GM12801 (cell line): Measurements from ENCODE around the gene KMT2C.

Experiments used
- TF ChIP-seq, protein P1 (sequence below): IDR thresholded peaks from one replicate; pipeline ENCODE4 v1.5.1; 2011; ENCODE audit warnings: control low read depth; ENCODE audit not compliant: insufficient read length; ENCODE audit errors: extremely low read depth

Gene KMT2C

DNA sequence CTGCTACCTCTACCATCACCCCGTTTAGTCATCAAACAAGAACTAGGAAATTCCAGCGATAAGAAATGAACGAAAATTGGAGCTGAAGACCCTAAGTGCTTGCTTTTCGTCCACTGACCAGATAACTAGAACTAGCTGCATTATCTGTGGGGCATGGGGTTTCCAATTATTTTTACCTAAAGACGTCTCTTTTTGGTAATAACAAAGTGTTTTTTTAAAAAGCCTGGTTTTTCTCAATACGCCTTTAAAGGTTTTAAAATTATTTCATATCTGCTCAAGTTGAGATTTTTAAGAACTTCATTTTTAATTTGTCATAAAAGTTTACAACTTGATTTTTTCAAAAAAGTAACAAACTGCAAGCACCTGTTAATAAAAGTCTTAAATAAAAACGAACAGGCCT lies 306.1 kb downstream of the KMT2C start:
- TF ChIP-seq, protein P1, sequence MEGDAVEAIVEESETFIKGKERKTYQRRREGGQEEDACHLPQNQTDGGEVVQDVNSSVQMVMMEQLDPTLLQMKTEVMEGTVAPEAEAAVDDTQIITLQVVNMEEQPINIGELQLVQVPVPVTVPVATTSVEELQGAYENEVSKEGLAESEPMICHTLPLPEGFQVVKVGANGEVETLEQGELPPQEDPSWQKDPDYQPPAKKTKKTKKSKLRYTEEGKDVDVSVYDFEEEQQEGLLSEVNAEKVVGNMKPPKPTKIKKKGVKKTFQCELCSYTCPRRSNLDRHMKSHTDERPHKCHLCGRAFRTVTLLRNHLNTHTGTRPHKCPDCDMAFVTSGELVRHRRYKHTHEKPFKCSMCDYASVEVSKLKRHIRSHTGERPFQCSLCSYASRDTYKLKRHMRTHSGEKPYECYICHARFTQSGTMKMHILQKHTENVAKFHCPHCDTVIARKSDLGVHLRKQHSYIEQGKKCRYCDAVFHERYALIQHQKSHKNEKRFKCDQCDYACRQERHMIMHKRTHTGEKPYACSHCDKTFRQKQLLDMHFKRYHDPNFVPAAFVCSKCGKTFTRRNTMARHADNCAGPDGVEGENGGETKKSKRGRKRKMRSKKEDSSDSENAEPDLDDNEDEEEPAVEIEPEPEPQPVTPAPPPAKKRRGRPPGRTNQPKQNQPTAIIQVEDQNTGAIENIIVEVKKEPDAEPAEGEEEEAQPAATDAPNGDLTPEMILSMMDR = no peak

DNA sequence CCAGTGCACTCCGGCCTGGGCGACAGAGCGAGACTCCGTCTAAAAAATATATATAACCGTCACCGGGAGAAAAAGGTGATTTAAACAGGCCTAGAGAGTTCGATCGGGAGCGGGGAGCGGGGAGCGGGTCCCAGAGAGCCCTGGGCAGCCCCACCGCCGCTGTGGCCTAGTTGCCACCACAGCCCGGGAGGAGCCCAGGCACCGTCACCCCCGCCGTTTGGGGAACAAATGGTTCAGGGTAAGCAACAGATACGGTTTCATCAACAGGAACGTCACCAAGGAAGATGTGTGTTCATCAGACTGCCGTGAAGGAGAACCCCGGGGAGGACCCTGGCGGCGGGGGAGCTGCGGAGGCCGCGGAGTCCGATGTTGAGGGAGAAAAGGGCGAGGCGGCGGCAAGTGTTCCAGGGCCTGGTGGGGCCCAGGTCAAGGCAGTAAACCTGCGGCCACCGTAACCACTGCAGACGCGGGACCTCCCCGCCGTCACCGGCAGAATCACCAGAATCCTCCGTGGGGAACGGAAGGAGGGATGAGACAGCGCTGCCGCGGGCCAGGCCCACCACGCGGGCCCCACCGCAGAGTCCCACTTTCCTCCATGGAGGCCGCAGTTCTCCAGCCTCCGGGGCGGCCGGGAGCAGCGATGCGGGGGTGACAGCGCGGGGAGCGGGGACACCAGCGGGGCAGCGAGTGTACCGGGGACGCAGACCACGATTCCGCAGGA lies 306.9 kb downstream of the KMT2C start:
- TF ChIP-seq, protein P1 = no peak

DNA sequence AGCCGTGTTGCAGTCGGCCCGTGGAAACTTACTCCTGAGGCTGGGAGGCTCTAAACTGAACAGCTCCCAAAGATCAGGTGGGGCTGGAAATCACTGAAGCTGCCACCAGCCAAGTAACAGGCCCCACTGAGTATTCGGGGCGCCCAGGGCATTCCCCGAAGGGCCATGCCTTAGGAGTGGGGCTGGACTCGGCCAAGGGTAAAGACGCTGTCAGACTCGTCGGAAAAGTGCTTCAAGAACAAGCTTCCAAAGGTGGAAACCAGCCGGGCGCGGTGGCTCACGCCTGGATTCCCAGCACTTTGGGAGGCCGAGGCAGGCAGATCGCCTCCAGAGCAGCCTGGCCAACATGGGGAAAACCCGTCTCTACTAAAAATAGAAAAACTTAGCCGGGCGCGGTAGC lies 307.6 kb downstream of the KMT2C start:
- TF ChIP-seq, protein P1 = no peak

DNA sequence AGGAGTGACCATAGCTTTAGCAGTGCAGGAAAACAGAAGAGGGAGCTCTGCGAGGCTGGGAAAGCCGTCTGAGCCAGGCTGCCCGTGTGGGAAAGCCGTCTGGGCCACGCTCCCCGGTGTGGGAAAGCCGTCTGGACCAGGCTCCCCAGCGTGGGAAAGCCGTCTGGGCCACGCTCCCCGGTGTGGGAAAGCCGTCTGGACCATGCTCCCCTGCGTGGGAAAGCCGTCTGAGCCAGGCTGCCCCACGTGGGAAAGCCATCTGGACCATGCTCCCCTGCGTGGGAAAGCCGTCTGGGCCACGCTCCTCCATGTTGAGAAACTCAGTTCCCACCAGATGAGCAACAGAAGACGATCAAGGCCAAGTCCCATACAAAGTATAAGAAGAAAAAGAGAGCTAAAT lies 308.6 kb downstream of the KMT2C start:
- TF ChIP-seq, protein P1 = no peak

DNA sequence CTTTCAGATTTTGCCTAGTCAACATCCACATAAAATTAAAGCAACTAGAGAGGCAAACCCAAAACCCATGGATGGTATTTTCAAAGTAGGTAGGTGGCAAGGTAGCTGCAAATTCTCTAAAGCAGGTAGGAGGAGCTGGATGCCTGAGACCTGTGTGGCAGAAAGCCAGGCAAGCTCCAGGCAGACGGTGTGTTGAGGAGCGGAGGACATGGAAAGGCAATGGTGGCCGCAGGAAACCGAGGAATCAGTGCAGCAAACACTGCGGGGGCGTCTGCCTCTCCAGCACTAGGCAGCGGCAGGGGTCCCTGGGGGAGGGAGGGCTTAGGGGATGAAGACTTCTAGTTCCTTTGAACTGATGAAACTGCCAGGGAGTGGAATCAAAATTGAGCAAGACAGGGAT lies 309.1 kb downstream of the KMT2C start:
- TF ChIP-seq, protein P1 = no peak

DNA sequence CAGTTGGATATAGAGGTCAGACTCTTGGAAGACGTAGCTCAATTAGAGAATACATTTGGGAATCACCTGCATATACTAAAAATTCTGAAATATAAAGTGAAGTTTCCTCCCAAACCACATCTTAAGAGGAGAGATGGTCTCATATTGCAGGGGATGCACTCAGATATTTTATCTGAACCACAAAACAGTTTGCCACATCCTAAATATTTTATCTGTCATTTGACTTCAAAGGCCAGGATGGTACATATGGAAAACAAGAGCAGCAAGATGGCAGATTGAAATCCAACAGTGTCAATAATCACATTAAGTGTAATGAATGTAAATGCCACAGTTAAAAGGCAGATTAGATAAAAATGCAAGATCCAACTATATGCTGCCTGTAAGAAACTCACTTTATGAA lies 313.3 kb downstream of the KMT2C start:
- TF ChIP-seq, protein P1 = no peak

DNA sequence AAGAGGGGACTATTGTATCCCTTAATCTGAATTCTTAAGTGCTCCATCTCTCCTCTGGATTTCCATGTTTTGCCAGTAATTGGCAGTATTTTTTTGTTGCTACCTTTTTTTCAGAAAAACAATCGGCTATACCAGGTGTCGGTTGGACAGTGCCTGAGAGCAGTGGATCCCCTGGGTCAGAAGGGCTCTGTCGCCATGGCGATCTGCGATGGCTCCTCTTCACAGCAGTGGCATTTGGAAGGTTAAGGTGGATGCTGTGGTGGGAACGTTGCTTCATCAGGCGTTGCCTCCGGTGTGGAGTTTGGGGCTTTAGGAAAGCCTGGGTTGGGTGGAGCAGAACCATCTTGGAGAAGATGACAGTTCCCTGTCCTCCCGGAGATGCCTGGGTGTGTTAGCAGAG lies 314.4 kb downstream of the KMT2C start:
- TF ChIP-seq, protein P1 = no peak
